Mesothelial cell of epicardium (in vitro differentiated cells): ENCODE measurements around the gene LRP6. TPM values are rescaled to one million over a fixed set of nuclear protein-coding genes. Genes with fewer than 3 reads are reported as not detected.

Experiments
- DNase-seq, 2 experiments: peaks; one replicate each; pipeline ENCODE4 v3.0.0; 2021; ENCODE audit warnings: low spot score in 2 of 2; ENCODE audit not compliant: unreplicated experiment in 2 of 2
- H3K27ac Mint-ChIP-seq: 2 replicates; pipeline ENCODE4 v1.8.0; 2021; ENCODE audit warnings: mixed read lengths
- H3K27me3 Mint-ChIP-seq: 2 replicates; pipeline ENCODE4 v1.8.0; 2021; ENCODE audit warnings: low read depth, mixed read lengths
- H3K36me3 Mint-ChIP-seq: 2 replicates; pipeline ENCODE4 v1.8.0; 2021; ENCODE audit warnings: mixed read lengths
- H3K4me1 Mint-ChIP-seq: 2 replicates; pipeline ENCODE4 v1.8.0; 2021; ENCODE audit warnings: mixed read lengths
- H3K4me3 Mint-ChIP-seq: 2 replicates; pipeline ENCODE4 v1.8.0; 2021; ENCODE audit warnings: mild to moderate bottlenecking, moderate library complexity, mixed read lengths
- H3K9me3 Mint-ChIP-seq: 2 replicates; pipeline ENCODE4 v1.8.0; 2021; ENCODE audit warnings: mixed read lengths
- CTCF ChIP-seq: fragments of 200-600 bp; sonication (generic); IDR thresholded peaks from one replicate; pipeline ENCODE4 v1.5.0; 2021; ENCODE audit warnings: antibody characterized with exemption; ENCODE audit not compliant: unreplicated experiment
- total RNA-seq: library from RNA; stranded (reverse); gene quantifications from 3 replicates; pipeline ENCODE4 v1.2.1, GENCODE V29; 2021

Gene LRP6
- total RNA-seq, 1 donor from 2014 or later: 72.9 TPM

GRCh38 chr12:12178559-12178958, 88.3 kb downstream of the LRP6 start:
- TF ChIP-seq CTCF: no peak
- DNase-seq: no peak
- no peaks in the 10 kb centered on the region for H3K9me3 Mint-ChIP-seq
- peaks cover 26% of the 10 kb centered on the region for H3K4me1 Mint-ChIP-seq
- no peak overlapping the region for H3K4me3 Mint-ChIP-seq
- H3K27ac Mint-ChIP-seq: peak overlapping the region; percentile 10
- H3K36me3 Mint-ChIP-seq: peaks cover 17% of the 10 kb centered on the region
- H3K27me3 Mint-ChIP-seq: no peaks in the 10 kb centered on the region

- Mint-ChIP-seq H3K27ac (no peak overlapping the region), H3K27me3 (no peaks in the 10 kb centered on the region), H3K4me3 (no peak overlapping the region), H3K9me3 (no peaks in the 10 kb centered on the region), H3K4me1 (peaks cover 22% of the 10 kb centered on the region), H3K36me3 (peaks cover 20% of the 10 kb centered on the region)
- no peak for DNase-seq
- no peak for TF ChIP-seq CTCF
These were observed 90.4 kb downstream of the LRP6 start for GRCh38 chr12:12176402-12176801.

GRCh38 chr12:12171991-12172511, 94.8 kb downstream of the LRP6 start:
- Mint-ChIP-seq H3K36me3 (peaks cover 13% of the 10 kb centered on the region), H3K4me1 (peaks cover 17% of the 10 kb centered on the region), H3K9me3 (no peaks in the 10 kb centered on the region), H3K27ac (no peak overlapping the region), H3K27me3 (no peaks in the 10 kb centered on the region), H3K4me3 (no peak overlapping the region)
- no peak for TF ChIP-seq CTCF
- no peak for DNase-seq

GRCh38 chr12:12167847-12168246, 99.0 kb downstream of the LRP6 start:
- DNase-seq: no peak
- Mint-ChIP-seq H3K27ac (peak overlapping the region; percentile 10), H3K9me3 (no peaks in the 10 kb centered on the region), H3K27me3 (no peaks in the 10 kb centered on the region), H3K4me1 (peaks cover 14% of the 10 kb centered on the region), H3K36me3 (peaks cover 27% of the 10 kb centered on the region), H3K4me3 (no peak overlapping the region)
- no peak for TF ChIP-seq CTCF

- Mint-ChIP-seq H3K4me1 (peaks cover 8% of the 10 kb centered on the region), H3K9me3 (no peaks in the 10 kb centered on the region), H3K27me3 (no peaks in the 10 kb centered on the region), H3K27ac (no peak overlapping the region), H3K36me3 (peaks cover 34% of the 10 kb centered on the region), H3K4me3 (no peak overlapping the region)
- DNase-seq: no peak
- TF ChIP-seq CTCF: no peak
These were observed 100.1 kb downstream of the LRP6 start for GRCh38 chr12:12166751-12167150.

GRCh38 chr12:12159988-12160387, 106.9 kb downstream of the LRP6 start:
- TF ChIP-seq CTCF: no peak
- Mint-ChIP-seq H3K27me3 (no peaks in the 10 kb centered on the region), H3K9me3 (no peaks in the 10 kb centered on the region), H3K4me3 (no peak overlapping the region), H3K27ac (no peak overlapping the region), H3K36me3 (peaks cover 48% of the 10 kb centered on the region), H3K4me1 (peaks cover 2% of the 10 kb centered on the region)
- DNase-seq: no peak
